RPMI7951 (cell line): ENCODE measurements around the gene KCMF1. TPM values are rescaled to one million over a fixed set of nuclear protein-coding genes. Genes with fewer than 3 reads are reported as not detected.
A peak's percentile ranks its signal among the peaks of the same experiment; 100 is the strongest.

Experiments
- DNase-seq: peaks from one replicate; pipeline ENCODE4 v3.0.0-alpha.2; 2012; ENCODE audit warnings: low read depth
- total RNA-seq: library from RNA; depleted of rRNA; stranded (reverse); fragments of >200 nt; shearing (Covaris generic); gene quantifications from 2 replicates; pipeline ENCODE4 v1.2.3, GENCODE V29; 2014

The KCMF1 gene
- total RNA-seq, 1 experiment from 2014 or later: 48.3 TPM

DNA sequence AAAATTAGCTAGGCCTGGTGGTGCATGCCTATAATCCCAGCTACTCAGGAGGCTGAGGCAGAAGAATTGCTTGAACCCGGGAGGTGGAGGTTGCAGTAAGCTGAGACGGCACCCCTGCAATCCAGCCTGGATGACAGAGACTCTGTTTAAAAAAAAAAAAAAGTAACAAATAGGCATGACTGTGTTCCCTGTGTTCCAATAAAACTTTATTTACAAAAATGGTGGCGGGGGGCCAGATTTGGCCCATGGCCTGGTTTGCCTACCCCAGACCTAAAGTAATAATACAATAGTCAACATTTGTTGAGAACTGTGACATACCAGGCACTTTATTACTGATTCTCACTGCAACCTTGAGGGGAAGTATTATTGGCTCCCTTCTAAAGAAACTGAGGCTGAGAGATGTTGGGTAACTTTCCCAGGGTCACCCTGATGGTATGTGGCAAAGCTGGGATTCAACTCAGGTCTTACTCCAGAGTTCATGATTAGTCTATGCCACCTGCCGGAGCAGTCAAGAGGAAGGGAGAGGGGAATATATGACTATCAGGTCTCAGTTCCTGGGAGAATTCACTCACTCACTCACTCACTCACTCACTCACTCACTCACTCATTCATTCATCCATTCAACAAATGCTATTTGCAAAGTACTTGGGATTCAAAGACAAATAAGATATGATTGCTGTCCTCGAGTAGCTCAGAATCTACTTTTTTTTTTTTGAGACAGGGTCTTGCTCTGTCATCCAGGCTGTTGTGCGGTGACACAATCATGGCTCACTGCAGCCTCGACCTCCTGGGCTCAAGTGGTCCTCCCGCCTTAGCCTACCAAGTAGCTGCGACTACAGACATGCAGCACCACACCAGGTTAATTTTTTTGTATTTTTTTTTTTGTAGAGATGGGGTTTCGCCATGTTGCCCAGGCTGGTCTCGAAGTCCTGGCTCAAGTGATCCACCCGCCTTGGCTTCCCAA is 14.3 kb upstream of the KCMF1 start:
- DNase-seq: no peak

DNA sequence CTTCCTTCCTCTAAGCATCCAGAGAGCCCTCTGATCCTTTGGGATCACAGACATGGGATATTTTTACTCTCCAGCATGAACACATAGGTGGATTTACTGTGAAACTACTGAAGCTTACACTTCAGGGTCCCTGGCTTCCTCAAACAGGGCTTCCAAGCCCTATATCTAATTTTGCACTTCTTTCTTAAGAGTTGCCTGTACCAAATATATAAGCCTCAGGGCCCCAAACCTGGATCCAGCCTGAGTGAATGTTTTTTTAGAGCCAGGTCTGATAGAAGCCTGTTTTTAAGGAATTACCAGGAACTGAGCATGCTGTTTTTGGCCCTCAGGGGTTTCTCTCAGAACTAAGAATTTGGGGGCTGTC is 13.2 kb upstream of the KCMF1 start:
- no peak for DNase-seq

DNA sequence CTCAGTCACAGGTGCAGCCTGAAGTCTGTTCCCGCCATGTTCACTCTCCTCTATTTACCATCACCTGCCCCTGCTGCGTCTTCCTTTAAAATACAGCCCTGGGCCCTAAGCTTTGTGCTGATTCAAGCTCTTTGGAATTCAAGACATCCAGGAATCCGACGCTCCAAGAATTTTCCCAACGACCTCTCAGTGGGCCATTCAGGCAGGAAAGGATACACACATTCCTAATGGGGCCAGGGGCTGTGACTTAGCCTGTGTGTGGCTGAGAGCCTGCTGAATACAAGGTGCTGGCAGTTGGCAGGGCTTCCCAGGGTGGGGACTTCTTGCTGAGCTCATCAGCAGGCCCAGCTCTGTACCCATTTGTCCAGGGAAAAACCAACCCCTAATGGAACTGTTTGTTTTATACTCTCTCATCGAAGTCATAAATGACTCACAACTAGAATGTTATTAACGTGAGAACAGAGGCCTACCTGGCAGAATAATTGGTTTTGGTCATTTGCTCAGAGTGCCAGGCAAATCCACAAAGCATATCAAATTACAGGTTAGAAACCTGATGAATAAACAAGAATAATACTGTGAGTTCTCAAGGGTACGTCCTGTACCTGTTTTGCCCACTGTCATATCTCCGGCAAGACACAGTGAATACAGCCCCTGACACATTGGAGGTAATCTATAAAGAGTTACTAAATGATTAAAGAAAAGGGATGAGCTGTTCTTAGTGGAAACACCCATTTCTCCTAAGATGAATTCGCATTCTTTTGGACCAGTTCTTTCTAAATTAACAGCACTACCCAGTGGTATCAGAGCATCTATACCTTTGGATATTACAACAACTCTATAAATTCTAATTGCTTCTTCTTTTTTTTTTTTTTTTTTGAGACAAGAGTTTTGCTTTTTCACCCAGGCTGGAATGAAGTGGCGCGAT is 12.6 kb upstream of the KCMF1 start:
- peak; percentile 84 for DNase-seq

DNA sequence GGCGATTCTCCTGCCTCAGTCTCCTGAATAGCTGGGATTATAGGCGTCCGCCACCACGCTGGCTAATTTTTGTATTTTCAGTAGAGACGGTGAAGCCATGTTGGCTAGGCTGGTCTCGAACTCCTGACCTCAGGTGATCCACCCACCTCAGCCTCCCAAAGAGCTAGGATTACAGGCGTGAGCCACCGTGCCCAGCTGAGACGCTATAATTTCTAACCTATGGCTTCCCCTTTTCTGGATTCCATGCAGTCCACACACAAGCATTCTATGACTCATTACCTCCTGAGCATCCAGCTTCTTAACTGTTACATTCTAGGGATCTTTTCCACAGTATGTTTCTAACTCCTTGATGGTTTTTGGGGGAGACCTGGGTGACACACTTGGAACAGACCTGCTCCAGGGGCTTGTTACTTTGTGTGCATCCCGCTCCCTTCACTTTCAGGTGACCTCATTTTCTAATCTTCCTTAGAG is 11.8 kb upstream of the KCMF1 start:
- DNase-seq: peak; percentile 66

DNA sequence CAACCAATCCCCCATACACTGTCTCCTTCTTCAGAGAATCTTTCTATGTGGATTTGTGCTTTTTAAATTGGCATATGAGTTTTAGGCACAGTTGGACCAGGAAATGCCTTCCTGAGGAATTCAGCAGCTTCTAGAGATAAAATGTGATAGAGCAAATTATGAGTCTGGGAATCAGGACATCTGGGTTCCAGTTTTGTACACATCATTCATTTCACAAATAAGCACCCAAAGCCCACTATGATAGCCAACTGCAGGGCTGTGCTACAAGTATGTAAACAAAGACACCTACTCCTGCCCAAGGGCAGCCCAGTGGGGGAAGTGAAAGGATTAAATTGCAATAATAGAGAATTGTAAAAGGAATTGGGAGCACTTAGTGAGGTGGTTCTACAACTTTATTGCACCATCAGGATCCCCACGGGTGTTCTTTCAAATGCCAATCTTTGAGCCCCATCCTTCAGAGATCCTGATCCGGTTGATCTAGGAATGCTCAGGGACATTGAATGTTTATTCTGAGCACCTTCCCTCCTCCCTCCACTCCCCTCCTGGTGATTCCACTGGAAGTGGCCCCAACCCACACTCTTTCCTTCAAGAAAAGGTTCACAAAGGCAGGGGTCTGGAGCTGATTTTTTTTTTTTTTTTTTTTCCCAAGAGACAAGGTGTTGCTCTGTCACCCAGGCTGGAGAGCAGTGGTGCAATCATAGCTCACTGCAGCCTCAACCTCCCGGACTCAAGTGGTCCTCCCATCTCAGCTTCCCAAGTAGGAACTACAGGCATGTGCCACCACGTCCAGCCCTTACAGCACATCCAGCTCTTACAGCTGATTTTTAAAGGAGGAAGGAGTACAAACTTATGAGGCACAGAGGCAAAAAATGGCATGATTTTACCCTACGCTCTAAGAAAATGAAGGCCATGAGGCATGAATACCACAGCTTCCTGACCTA is 11.1 kb upstream of the KCMF1 start:
- no peak for DNase-seq

DNA sequence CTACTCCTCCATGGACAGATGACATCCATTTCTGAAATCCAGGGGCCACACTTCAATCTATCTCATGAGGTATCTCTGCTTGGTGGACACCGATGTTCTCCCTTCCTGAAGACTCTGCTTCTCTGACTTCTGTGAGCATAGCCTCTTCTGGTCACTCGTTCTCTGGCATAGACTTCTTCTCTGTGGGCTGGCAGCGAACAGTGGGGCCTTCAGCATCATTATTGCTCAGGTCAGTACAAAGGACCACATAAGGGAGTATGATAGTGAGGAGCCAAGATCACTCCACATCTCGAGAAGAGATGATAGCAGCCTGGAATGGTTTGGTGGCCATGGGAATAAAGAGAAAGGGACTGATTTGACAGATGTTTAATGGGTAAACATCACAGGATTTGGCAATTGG is 8.0 kb upstream of the KCMF1 start:
- no peak for DNase-seq

DNA sequence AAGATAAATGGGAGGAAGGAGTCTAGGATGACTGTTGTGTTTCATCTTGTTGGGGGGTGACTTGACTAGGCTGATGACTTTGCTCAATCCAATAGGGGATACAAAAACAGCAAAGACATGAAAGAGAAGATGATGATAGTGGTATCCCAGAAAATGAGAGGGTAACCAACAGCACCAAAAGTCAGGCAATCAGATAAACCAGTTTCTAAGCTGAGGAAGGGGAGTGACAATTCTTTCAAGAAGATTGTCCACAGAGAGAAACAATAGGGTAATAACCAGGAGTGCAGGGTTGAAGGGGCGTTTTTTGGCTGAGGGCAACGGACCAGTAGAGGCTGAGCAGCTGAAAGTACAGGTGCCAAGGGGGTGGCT is 7.7 kb upstream of the KCMF1 start:
- no peak for DNase-seq

DNA sequence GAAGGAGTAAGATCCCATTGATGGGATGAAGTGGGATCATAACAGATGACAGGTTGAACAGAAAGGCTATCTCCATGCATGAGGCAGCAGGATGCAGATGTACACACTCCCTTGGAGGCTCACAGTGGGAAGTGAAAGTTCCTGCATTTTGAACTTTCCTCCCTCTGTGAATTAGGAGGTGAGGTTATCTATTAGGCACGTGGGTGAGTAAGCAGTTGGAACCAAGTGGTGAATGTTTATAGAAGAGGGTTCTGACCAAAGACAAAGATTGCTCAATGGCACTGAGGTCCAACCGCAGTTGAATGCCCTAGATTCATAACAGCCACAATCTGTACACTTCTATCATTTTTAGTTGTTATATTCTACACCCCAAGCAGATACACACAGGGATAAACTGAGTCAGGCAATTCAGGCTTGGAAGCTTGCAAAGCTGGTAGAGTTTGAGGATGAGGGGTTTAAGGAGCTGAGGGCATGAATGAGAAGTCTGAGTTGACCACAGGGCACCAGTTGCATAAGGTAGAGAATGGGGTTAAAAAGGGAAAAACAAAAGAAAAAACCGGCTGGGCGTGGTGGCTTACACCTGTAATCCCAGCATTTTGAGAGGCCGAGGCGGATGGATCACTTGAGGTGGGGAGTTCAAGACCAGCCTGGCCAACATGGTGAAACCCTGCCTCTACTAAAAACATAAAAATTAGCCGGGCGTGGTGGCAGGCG is 7.1 kb upstream of the KCMF1 start:
- peak; percentile 80 for DNase-seq

DNA sequence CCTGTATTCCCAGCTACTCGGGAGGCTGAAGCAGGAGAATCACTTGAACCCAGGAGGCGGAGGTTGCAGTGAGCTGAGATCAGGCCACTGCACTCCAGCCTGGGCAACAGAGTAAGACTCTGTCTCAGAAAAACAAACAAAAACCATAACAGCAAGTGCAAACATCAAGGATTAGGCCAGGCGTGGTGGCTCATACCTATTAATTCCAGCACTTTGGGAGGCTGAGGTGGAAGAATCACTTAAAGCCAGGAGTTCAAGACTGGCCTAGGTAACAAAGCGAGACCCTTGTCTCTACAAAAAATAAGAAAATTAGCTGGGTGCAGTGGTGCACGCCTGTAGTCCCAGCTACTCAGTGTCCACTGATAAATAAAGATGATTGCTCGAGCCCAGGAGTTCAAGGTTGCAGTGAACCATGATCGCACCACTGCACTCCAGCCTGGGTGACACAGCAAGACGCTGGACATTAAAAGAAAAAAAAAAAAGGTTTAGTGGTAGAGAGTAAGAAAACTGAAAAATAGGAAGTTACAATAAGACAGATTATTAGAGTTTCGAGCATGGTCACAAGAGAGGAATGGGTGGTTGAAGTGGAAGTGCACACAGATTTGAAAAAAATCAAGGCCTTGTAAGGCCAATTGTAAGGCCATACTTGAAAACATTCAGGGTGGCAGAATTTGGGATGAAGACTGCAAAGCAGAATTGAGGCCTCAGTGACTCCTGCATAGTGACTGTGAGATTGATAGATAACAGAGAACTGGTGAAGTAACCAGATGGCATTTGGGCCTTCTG is 6.4 kb upstream of the KCMF1 start:
- DNase-seq: no peak

DNA sequence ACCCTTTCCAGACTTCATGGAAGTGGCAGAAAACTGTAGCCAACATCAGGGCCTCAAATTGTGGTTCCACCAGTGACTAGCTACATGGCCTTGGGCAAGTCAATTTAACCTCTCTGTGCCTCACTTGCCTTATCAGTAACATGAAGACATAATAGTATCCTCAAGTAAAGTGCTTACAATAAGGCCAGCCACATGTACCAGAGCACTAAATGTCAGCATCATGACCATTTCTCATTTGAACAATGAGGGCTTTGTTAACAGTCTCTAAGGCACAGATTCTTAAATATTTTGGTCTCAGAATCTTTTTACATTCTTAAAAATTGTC is 5.8 kb upstream of the KCMF1 start:
- DNase-seq: peak; percentile 63

DNA sequence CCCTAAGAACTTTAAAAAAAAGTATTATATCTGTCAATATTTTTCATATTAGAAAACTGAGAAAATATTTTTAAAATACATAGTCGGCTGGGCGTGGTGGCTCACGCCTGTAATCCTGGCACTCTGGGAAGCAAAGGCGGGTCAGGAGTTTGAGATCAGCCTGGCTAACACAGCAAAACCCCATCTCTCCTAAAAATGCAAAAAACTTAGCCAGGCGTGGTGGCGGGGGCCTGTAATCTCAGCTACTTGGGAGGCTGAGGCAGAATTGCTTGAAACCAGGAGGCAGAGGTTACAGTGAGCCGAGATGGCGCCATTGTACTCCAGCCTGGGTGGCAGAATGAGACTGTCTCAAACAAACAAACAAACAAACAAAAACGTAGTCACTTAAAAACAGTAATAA is 5.1 kb upstream of the KCMF1 start:
- no peak for DNase-seq

DNA sequence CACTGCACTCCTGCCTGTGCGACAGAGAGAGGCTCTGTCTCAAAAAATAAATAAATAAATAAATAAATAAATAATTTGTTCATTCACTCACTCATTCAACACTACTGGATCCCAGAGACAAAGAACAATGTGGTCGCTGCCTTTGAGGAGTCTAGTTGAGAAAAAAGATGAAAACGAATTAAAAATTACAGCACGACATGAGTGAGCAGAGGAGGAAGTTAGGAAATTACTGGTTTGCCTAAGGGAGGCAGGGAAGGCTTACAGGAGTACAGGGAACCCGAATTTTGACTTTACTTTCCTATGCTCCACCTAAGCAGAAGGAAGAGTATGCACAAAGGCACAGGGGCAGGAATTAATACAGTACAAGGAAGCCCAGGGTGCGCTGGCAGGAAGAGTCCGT is 4.2 kb upstream of the KCMF1 start:
- DNase-seq: no peak

DNA sequence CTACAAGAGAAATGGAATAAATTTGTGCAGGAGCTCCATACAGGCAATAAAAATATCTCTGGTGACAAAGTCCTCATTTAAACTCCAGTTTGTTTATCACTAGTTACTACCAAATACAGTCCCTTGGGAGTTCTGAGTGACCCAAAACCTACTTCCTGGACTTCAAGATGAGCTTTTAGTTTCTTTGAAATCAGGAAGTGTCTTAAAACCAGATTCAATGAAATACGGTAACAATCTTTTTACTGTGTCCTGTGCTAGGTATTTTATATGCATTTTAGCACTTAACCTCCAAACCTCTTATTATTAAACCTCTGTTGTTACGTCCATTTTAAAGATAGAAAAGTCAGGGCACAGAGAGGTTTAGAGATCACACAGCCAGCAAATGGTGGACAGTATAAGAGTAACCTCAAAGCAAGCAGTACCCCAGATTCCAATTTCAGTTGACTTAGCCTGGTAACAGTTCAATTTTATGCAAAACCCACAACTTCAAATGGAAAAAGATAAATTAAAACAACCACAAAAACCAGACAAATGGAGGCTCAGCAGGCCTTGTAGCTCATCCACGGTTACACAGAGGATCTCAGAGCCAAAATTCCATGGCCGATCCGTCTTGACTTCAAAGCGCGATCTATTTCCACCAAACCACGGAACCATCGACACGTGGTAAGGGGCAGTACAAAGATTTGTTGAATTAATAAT is 1.3 kb upstream of the KCMF1 start:
- peak; percentile 35 for DNase-seq

DNA sequence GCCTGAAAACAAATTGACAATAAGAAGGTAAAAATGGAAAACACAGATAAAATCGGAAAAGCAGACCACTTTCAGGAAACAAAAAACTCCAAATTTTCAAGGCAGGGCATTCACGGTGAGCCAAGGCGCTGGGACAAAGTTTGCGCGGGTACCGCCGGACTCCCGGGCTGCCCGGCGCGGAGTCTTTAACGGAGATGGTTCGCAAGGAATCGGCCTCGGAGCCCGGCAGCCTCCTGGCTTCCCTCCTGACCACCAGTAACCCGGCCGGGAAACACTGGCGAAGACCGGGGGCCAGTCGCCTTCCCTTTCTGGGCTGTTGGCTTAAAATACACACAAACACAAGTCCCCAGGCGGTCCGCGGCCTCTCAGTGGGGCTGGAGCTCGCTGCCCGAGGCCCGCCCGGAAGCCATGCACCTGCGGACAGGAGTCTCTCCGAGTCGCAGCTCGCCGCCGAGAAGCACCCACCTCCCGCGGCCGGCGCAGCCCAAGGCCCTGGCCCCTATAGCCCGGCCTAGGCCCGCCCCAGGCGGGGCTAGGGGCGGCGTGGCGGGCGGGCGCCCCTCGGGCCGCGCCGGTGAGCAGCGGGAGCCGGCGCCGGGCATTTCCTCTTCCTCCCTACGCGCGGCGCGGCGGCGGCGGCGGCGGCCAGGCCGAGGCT is 622 bp upstream of the KCMF1 start:
- DNase-seq: peak; percentile 55

DNA sequence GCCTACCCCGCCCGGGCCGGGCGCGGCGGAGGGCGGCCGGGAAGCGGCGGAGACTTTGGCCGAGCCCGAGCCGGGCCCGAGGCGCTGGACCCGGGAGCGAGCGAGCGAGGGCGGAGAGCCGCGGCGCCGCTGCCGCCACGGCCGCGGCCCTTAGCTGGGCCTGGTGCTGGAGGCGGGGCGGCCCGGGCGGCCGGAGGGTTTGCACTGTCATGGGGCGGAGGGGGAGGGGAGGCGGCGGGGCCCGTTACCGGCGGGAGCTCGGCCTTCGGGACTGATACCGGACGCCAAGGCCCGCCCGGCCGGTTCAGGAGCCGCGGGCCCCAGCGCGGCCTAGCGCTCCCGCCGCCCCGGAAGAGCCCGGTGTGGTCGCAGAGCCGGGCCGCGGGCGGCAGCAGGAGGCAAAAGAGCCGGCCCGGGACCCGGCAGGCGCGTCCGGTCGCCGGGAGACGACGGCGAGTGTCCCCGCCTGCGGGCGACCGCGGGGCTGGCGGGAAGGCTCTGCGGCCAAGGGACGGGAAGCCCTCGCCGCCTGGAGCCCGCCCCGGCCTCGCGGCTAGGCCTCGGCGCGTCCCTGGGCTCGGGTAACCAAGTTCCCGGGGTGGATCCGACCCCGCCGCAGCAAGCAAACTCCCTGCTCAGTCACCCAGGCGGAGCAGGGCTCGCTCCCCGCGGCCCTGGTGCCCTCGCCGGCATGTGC is 697 bp downstream of the KCMF1 start:
- DNase-seq: peak; percentile 59

DNA sequence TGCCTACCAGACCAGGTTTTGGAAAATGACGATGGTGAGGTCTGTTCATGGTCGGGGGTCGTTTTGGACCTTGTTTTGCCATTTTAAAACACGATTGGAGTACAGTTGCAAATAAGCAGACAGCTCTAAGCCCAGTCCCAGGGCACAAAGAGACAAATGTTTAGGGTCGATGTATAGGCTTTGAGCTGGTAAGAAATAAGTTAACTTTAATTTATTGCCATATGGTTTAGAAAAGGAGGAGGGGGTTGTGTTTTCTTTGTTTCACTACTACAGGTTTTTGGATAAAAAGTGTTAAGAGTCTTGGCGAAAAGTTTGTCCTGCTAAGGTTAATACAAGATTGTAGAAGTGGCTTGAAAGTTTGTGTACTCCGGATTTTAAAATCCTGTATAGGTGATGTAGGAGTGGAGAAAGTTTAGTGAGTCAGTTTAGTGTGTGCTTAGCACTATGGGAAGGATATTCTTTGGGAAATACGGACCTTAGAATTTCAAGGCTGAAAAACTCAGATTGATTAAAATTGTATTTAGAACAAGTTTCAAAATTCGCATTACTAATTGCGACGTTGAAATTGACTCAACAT is 1.3 kb downstream of the KCMF1 start:
- no peak for DNase-seq

DNA sequence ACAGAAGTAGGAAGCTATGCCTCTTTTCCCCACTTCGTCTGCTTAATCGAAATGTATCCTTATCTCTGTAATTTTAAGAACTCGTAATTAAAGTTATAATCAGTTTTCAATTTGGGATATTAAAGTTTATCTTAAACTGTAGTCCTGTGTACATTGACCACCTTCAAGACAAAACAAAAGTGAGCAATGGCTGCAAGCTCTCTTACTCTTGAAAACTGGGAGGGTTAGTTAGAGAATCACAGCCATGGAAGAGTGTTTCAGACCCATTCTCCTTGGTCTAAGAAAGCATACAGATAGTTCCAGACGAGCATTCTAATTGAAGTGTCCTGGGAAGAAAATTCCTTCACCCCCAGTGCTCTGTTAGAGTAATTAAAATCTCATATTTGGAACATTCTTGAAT is 2.0 kb downstream of the KCMF1 start:
- no peak for DNase-seq
